AG04450 (cell line): Measurements from ENCODE around the gene ZSCAN1. TPM values are rescaled to one million over a fixed set of nuclear protein-coding genes. Genes with fewer than 3 reads are reported as not detected.
A peak's percentile ranks its signal among the peaks of the same experiment; 100 is the strongest.

Experiments
- CTCF ChIA-PET: fragments of 300-600, 350-600 bp; formaldehyde crosslinking; extraction: SDS; loops from one replicate; lab custom pipeline; 2022; ENCODE audit warnings: antibody characterized with exemption, inconsistent platforms; lab: Charles Lee
- POLR2A ChIA-PET: fragments of 350-600 bp; formaldehyde crosslinking; extraction: SDS; loops from one replicate; lab custom pipeline; 2021; ENCODE audit warnings: antibody characterized with exemption, inconsistent platforms; lab: Yijun Ruan, JAX
- DNase-seq: peaks from one replicate; pipeline ENCODE4 v3.0.0-alpha.2; 2011; ENCODE audit warnings: low read depth, low spot score
- H3K27ac ChIP-seq: one replicate; pipeline ENCODE4 v1.5.1; 2012; ENCODE audit warnings: low read depth, low read length, control low read depth
- H3K27me3 ChIP-seq: one replicate; pipeline ENCODE4 v1.6.0; 2012; ENCODE audit warnings: low read length; ENCODE audit not compliant: control insufficient read depth, insufficient read depth
- H3K4me3 ChIP-seq: 2 replicates; pipeline ENCODE4 v1.5.1; 2011; ENCODE audit warnings: mild to moderate bottlenecking, low read depth, low read length, control low read depth
- H3K9me3 ChIP-seq: 2 replicates; pipeline ENCODE4 v1.5.1; 2012; ENCODE audit warnings: low read length; ENCODE audit not compliant: control insufficient read depth, insufficient read depth
- CTCF ChIP-seq: IDR thresholded peaks from 2 replicates; pipeline ENCODE4 v1.5.1; 2011; ENCODE audit warnings: low read depth, low read length, control low read depth, inconsistent platforms
- polyA plus RNA-seq: library from polyadenylated mRNA; depleted of rRNA; stranded (reverse); fragments of >200 nt; gene quantifications from 2 replicates; pipeline ENCODE4 v1.2.3, GENCODE V29; 2011

The ZSCAN1 gene
- polyA plus RNA-seq, 1 experiment: not detected

GRCh38 chr19:58086825-58087710 is 53.2 kb downstream of the ZSCAN1 start:
- H3K9me3 ChIP-seq: peaks cover 90% of the 10 kb centered on the region
- peak overlapping the region; percentile 31 for H3K27ac ChIP-seq
- ChIA-PET CTCF (no interaction called here), POLR2A (no interaction called here)
- no peaks in the 10 kb centered on the region for H3K27me3 ChIP-seq
- no peak for TF ChIP-seq CTCF
- DNase-seq: no peak
- H3K4me3 ChIP-seq: no peak overlapping the region

GRCh38 chr19:58088521-58089052 is 54.8 kb downstream of the ZSCAN1 start:
- H3K4me3 ChIP-seq: no peak overlapping the region
- H3K9me3 ChIP-seq: peaks cover 89% of the 10 kb centered on the region
- CTCF ChIA-PET: no interaction called here
- H3K27me3 ChIP-seq: no peaks in the 10 kb centered on the region
- DNase-seq: no peak
- H3K27ac ChIP-seq: no peak overlapping the region
- POLR2A ChIA-PET: no interaction called here
- no peak for TF ChIP-seq CTCF

GRCh38 chr19:58089846-58090245 is 56.0 kb downstream of the ZSCAN1 start:
- no peak for DNase-seq
- Histone ChIP-seq H3K27ac (no peak overlapping the region), H3K27me3 (no peaks in the 10 kb centered on the region), H3K4me3 (no peak overlapping the region), H3K9me3 (peaks cover 91% of the 10 kb centered on the region)
- ChIA-PET CTCF (no interaction called here), POLR2A (no interaction called here)
- no peak for TF ChIP-seq CTCF

GRCh38 chr19:58091251-58091995 is 57.6 kb downstream of the ZSCAN1 start:
- POLR2A ChIA-PET: interaction anchor here (0.7 kb wide), 1 partner anchor 23 kb away, joined by 9 read pairs; no protein-coding TSS in a partner anchor
- no peak overlapping the region for H3K27ac ChIP-seq
- no peaks in the 10 kb centered on the region for H3K27me3 ChIP-seq
- H3K9me3 ChIP-seq: peaks cover 91% of the 10 kb centered on the region
- CTCF ChIA-PET: no interaction called here
- no peak overlapping the region for H3K4me3 ChIP-seq
- DNase-seq: no peak
- no peak for TF ChIP-seq CTCF
